Activated T-cell treated with anti-CD3 and anti-CD28 coated beads for 1 hour (primary cell): Measurements from ENCODE around the gene ZNF516.

Experiments
- DNase-seq: peaks from one replicate; pipeline ENCODE4 v3.0.0-alpha.2; 2020; ENCODE audit warnings: low read depth

The ZNF516 gene

DNA sequence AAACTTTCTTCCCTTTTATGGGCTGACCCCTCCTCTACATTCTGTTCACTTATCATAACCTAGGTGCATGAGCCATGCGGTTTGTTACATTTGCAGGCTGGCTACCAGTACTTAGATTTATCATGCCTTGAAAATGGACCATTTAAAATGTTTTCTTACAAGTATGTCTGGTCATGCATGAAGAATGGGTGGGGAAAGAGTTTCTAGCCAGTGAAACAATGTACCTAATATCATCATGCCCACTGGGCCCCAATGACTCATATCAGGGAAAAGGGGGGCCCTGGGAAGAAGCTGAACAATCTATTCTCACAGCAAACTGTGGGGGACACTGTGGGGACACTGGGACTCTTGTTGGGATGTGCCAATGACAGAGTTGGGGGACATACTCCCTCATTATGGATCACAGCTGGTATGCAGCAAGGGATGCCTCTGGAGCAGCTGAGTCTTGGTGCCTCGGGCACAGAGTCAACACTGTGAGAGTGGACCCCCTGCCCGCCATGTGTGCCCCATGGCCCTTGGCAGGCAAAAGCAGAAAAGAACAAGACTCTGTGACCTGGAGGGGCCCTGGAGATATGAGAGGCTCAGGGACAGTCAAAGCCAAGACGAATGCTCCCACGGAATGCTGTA, 156.3 kb downstream of the ZNF516 start:
- DNase-seq, result no peak

DNA sequence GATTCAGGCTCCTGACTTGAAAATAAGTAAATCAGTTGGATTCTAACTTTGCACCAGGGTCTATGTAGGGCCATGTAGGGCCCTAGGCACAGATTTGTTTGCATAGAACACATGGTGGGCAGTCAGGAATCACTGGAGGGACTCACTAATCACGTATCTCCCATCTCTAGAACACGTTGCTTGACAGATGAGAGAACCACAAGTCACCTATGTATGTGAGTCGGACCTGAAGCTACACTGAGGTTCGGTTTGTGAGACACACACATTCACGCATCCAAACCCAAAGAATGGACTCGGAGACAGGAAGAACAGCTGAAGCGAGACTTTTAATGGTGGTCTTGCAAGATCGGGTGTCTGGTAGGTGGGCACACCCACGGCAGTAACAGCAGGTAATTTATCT, 157.0 kb downstream of the ZNF516 start:
- no peak for DNase-seq

DNA sequence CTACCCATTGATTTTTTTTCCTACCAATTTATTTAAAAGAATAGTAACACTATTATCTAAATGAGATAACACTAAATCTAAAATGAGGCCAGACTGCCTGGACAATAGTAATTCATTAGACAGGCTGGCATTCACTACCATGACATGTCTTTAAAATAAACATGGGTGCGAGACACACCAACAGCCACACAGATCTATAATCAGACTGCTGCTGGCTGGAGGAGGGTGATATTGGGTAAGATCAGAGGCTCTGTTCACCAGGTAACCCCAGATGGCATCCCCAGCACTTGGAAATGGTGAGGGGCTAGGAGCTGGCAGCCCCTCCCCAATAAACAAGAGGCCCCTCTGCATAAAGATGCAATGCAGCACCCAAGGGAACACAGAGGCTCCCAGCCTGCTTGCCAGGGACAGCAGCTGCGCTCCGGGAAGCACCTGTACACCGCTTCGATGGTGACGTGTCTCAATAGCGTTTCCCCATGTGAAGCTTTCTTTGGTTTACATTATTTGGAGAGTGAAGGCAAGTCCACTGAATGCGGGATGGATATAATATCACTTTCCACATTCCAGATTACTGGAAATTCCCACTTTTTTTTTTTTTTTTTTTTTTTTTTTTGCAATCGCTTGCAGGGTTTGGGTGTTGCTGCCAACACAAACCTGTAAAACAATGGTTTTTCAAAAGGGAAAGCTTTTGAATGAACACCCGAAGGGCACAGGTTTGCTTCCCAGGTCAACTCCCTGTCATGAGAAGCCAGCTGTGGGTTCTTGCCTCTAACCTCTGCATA, 159.0 kb downstream of the ZNF516 start:
- no peak for DNase-seq

DNA sequence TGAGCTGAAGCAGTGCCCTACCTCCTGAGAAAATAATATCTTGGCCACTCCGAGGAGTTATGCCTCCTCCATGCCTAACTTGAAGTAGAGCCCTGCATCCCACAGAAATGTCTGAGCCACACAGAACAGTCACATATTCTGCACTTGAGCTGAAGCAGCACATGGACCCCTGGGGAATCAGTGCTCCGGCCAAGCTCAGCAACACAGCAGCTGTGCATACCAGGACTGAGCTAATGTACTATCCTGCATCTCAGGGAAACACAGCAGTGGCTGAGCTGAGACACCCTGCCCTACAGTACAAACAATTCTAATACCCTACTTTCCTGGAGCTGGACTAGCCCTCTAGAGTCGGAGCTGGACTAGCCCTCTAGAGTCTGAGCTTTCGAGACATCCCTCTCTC, 166.9 kb downstream of the ZNF516 start:
- DNase-seq, result no peak

DNA sequence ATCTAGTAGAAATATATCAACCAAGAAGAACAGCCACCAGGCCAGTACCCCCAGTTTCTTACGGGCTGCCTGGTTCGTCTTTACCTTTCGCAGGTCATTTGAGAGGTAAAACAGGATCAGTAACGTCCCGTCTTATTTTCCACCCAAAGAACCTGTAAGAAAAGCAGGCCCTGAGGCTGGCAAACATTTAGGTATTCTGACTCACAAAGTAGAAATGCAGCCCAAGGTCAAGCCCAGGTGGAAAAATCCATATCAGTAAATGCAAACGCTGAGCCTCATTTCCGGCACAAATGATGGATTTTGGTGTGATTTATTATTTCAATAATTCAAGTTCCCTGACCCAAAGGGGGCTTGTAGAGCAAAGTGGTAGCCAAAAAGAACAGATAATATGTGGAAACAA, 171.2 kb downstream of the ZNF516 start:
- no peak for DNase-seq

DNA sequence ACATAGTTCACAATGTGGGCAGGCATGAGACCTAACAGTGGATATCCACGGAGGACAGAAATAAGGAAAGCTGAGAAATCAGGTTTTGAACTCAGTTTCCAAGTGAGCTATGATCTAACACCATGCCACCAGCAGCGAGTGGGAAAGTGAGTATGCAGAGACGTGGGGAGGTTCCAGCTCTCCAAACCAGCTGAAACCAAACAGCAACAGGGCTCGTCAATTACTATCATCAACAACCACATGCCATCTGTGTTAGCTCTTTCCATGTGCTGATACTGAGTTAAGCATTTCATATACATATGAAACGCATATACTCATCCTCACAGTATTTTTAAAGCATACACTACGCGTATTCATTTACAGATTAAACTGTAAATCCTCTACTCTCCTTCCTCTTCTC, 172.4 kb downstream of the ZNF516 start:
- no peak for DNase-seq

DNA sequence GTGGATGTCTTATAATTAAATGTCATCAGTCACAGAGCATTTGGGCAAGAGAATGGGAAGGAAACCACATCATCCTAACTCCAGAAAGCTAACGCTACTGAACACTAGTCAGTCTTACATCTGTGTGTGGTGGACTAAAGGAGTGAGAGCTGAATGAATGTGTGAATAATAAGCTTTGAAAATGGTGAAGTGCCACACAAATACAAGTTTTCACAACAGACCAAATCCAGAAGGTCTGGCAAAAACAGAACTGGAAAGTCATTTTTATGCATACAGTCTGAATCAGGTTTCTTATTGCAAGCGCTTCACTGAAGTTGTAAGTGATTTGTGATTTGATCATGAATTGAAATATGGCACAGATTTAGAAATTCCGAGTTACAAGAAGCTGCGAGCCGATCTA, 175.7 kb downstream of the ZNF516 start:
- no peak for DNase-seq

DNA sequence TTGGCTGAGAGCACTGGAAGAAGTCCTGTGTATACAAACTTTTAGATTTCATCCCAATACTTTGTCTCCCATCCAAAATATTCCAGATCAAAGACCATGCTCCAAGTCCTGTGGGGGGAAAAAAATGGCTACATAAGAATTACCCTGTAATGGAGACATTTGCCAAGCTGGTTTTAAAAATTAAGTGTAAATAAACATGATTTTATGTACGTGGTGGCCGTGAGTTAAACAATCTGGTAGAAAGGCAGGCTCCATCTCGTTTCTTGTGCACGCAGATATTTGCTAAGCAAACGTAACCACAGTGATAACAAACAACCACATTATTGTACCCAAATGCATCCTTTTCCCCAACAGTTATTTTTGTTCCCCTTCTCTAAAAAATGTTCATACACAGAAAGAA, 176.4 kb downstream of the ZNF516 start:
- DNase-seq, result no peak

DNA sequence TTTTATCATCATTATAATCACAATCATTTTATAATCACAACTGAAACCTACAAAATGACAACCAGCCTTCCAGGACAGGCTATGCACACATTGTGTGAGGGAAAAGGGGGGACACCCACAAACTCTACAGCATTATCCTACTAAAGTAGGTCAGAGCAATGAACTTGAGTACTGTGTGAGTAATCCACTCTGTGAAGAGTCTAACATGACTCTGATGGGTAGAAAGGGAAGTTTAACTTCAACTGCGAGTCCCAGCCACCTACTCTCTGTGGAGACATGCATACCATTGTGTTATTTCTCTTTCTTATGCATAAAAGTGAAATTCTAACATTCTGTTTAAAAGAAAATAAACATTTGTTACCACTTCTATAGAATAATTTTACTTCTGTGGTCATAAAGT, 177.9 kb downstream of the ZNF516 start:
- no peak for DNase-seq

DNA sequence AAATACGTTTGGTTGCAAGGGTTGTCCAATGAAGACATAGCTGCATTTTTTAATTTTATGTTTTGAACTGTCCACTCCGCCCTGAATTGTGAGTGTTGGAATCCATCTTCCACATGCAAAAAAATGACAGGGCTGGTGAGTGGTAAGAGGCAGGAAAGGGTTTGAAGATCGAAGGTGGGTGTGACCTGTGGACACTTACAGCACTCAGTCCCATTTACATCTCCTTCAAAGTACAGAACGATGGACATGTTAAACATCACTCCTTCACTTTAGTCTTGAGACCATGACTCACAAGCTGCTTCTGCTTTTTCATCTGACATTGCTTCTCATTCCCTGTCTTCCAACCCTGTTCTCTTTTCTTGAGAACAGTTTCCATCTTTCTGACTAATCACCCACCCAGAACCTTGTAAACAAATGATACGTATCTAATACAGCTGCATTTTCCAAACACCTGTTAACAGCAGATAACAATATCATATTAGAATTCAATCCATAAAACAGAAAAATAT, 179.3 kb downstream of the ZNF516 start:
- DNase-seq, result no peak

DNA sequence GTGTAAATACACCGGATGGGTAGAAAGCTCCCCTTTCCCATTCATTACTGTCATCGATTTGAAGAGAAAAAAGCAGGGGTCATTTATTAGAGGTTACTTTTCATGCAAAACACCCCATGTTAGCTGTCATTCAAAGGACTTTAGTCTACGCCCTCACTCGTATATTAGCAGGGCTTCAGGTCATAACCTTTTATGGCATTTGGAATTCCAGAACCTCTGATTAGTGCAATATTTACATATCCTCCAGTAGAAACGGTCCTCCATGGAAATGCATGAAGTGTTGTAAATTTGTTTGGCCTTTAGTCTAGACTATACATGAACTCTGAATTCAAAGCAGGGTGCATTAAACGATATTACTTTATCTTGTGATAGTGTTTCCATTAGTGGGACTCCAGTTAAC, 180.5 kb downstream of the ZNF516 start:
- DNase-seq, result no peak

DNA sequence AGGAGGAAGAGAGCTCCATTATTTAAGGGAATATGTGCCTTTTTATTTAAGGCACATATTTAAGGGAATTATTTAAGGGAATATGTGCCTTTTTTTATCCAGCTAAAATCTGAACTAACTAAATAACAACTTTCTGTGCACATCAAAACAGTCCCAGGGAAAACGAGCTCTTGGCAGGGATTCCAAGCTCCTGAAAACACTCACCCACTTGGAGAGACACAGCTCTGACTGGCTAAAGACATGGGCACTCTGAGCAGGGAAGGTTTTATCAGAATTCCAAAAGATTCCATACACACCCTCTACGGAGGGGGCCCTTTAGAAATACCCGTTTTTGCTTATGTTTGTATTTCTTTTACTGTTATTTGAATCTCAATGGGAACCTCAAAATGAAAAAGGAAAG, 181.0 kb downstream of the ZNF516 start:
- no peak for DNase-seq
